Ishikawa (cell line): Measurements from ENCODE around the gene HNRNPC.

Source experiments
- EP300 ChIP-seq: IDR thresholded peaks from 2 replicates; pipeline ENCODE4 v1.6.1; 2012; ENCODE audit warnings: borderline replicate concordance
- FOXM1 ChIP-seq: IDR thresholded peaks from 2 replicates; pipeline ENCODE4 v1.6.1; 2012; ENCODE audit warnings: low read depth, borderline replicate concordance
- MAX ChIP-seq: IDR thresholded peaks from 2 replicates; pipeline ENCODE4 v1.6.1; 2012
- REST ChIP-seq: IDR thresholded peaks from 2 replicates; pipeline ENCODE4 v1.6.1; 2012; ENCODE audit warnings: low read depth, mild to moderate bottlenecking
- TEAD4 ChIP-seq: IDR thresholded peaks from 2 replicates; pipeline ENCODE4 v1.6.1; 2012
- YY1 ChIP-seq: IDR thresholded peaks from 2 replicates; pipeline ENCODE4 v1.6.1; 2012; ENCODE audit warnings: low read depth

GRCh38 chr14:21191809-21192446 lies 77.3 kb downstream of the HNRNPC start:
- TF ChIP-seq YY1 (no peak; the same call in 1 of the 2 replicates), TEAD4 (no peak), MAX (peak; percentile 42; the same call in 1 of the 2 replicates), EP300 (no peak), FOXM1 (no peak), REST (no peak)
